ENCODE data around the gene CCT6B.

DNA sequence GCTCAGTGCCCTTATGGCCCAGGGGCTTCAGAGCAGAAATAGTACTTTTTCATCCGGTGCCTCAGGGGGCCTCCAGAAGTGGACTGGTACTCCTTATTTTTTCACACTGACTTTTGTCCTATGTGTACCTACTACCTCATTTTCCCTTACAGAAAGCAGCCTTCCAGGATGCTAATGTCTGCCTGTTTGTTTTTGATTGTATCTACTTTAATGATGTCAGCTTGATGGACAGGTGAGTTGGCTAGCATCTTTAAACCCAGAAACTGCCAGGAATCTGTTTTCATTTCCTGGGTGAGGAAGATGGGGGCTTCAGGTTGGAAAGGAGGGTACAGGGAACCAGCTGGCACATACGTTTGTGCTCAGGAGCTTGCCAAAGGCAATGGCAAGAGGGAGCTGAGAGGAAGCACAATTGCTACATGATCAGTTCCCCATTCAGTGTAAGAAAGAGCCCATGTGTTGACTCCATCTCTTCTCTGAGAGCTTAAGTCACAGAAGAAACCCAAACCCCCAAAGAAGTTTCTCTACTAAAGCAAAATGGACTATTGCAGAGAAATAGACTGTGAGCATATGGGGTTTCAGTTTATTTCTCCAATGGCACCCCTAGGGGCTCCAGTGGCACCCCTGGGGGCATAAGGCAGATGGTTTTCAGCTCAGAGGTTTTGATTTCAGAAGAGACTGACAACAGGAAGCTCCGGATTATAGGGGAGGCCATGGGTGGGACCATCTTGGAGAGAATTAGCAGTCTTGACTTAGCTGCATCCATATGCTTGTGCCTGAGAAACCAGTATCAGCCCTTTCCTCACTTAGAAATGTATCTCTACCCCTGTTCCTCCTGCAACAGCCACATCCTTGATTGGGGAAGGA is 35.4 kb upstream of the CCT6B start:
- TF ChIP-seq BHLHE40 (IDR thresholded peaks at IDR 0.05; ENCODE audit: borderline replicate concordance) (no peak), FOXA1 (IDR thresholded peaks at IDR 0.05) (no peak), CTBP1 (IDR thresholded peaks at IDR 0.05; ENCODE audit: borderline replicate concordance) (no peak), ARNT (IDR thresholded peaks at IDR 0.05) (no peak), L3MBTL2 (conservative IDR thresholded peaks at IDR 0.05) (no peak), ELF4 (IDR thresholded peaks at IDR 0.05) (no peak), FOXK2 (IDR thresholded peaks at IDR 0.05) (no peak), FOXM1 (IDR thresholded peaks at IDR 0.05; ENCODE audit: borderline replicate concordance) (no peak), HDGF (IDR thresholded peaks at IDR 0.05; ENCODE audit: borderline replicate concordance) (no peak), NFRKB (IDR thresholded peaks at IDR 0.05) (no peak), SP1 (IDR thresholded peaks at IDR 0.05) (no peak), ZNF384 (IDR thresholded peaks at IDR 0.05) (no peak), LEF1 (IDR thresholded peaks at IDR 0.05; ENCODE audit: borderline replicate concordance) (no peak)
- TF ChIP-seq, protein P1, sequence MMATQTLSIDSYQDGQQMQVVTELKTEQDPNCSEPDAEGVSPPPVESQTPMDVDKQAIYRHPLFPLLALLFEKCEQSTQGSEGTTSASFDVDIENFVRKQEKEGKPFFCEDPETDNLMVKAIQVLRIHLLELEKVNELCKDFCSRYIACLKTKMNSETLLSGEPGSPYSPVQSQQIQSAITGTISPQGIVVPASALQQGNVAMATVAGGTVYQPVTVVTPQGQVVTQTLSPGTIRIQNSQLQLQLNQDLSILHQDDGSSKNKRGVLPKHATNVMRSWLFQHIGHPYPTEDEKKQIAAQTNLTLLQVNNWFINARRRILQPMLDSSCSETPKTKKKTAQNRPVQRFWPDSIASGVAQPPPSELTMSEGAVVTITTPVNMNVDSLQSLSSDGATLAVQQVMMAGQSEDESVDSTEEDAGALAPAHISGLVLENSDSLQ (IDR thresholded peaks at IDR 0.05) = no peak
